Vagina (tissue), 2 donors: ENCODE measurements around the gene RAB7B.

Experiments used
- CTCF ChIP-seq, 3 experiments: fragments of 450-650 bp in 2 of 3; fragments of 200-600 bp in 1 of 3; sonication (generic) in 1 of 3; IDR thresholded peaks; one replicate each; pipeline ENCODE4 v1.5.1; 2017 to 2019; ENCODE audit warnings: antibody characterized with exemption in 3 of 3, mild to moderate bottlenecking in 2 of 3, moderate library complexity in 2 of 3
- POLR2A ChIP-seq, 2 donors: fragments of 450-650 bp; IDR thresholded peaks; one replicate each; pipeline ENCODE4 v1.6.1; 2017; ENCODE audit warnings: antibody characterized with exemption in 2 of 2, mild to moderate bottlenecking in 2 of 2, moderate library complexity in 2 of 2

DNA sequence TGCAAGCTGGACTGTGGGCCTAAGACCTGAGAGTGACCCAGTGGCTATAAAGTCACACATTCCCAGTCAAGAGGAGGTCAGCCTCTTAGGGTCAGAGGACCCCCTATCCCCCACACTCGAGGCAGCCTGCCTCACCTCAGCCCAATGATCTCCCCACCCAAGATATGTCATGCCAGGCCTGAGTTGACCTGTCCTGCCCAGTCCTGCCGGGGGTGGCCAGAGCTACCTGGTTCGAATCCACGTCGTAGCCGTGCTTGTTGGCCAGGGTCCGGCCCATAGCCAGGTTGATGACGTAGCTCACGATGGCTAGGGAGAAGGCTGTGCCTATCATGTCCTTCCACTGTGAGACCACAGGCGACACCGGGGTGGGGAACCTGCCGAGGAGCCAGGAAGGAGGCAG lies 75.5 kb downstream of the RAB7B start:
- TF ChIP-seq CTCF (IDR thresholded peaks at IDR 0.05) (no peak), POLR2A (IDR thresholded peaks at IDR 0.05) (no peak)
